Choroid plexus epithelial cell (primary cell): ENCODE results near the gene LRRC8C.

Source experiments
- DNase-seq: peaks from one replicate; pipeline ENCODE4 v3.0.0-alpha.2; 2010; ENCODE audit warnings: low read depth
- H3K4me3 ChIP-seq: 2 replicates; pipeline ENCODE4 v1.5.1; 2011; ENCODE audit warnings: low read depth, mild to moderate bottlenecking, control low read depth, low read length, moderate library complexity
- TF ChIP-seq, protein P1 (sequence below): conservative IDR thresholded peaks from 2 replicates; pipeline ENCODE4 v1.5.1; 2011; ENCODE audit warnings: low read depth, mild to moderate bottlenecking, control low read depth, inconsistent platforms, low read length, moderate library complexity

The LRRC8C gene

DNA sequence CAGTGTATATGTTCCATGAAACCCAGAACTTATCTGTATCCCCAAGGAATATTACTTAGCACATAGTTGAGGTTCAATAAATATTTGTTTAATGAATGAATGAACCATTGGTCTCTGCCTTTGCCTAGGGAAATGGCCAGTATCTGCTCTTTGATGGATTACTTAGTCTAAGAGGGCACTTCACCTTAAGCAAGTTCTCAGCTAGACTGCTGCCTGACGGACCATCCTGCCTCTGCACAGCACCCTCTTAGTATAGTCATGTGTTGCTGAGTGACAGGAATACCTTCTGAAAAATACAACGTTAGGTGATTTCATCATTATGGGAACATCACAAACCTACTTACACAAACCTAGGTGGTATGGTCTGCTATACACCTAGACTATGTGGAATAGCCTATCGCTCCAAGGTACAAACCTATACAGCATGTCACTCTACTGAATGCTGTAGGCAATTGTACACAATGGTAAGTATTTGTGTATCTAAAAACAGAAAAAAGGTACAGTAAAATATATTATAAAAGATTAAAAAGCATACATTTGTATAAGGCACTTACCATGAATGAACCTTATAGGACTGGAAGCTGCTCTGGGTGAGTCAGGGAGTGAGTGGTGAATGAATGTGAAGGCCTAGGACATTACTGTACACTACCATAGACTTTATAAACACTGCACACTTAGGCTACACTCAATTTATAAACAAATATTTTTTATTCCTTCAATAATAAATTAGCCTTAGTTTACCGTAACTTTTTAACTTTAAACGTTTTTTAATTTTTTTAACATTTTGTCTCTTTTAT is 104.2 kb downstream of the LRRC8C start:
- DNase-seq, result no peak
- TF ChIP-seq, protein P1, sequence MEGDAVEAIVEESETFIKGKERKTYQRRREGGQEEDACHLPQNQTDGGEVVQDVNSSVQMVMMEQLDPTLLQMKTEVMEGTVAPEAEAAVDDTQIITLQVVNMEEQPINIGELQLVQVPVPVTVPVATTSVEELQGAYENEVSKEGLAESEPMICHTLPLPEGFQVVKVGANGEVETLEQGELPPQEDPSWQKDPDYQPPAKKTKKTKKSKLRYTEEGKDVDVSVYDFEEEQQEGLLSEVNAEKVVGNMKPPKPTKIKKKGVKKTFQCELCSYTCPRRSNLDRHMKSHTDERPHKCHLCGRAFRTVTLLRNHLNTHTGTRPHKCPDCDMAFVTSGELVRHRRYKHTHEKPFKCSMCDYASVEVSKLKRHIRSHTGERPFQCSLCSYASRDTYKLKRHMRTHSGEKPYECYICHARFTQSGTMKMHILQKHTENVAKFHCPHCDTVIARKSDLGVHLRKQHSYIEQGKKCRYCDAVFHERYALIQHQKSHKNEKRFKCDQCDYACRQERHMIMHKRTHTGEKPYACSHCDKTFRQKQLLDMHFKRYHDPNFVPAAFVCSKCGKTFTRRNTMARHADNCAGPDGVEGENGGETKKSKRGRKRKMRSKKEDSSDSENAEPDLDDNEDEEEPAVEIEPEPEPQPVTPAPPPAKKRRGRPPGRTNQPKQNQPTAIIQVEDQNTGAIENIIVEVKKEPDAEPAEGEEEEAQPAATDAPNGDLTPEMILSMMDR, result no peak
- no peak overlapping the region for H3K4me3 ChIP-seq

DNA sequence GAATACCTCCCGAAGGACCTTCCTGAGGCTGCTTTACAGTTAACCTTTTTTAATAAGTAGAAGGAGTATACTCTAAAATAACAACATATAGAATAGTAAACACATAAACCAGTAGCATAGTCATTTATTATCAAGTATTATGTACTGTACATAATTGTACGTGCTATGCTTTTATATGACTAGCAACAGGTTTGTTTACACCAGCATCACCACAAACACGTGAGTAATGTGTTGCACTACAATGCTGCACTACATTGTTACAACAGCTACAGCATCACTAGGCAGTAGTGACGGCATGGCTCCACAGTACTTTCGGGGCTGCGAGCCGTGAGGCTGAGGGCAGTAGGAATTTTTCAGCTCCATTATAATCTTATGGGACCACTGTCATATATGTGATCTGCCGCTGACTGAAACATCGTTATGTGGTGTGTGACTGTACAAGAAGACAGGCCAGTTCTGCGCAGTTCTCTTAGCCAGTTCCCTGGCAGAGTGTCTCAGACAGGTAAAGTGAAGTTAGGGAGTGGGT is 105.1 kb downstream of the LRRC8C start:
- H3K4me3 ChIP-seq, result no peak overlapping the region
- TF ChIP-seq, protein P1, result no peak
- no peak for DNase-seq

DNA sequence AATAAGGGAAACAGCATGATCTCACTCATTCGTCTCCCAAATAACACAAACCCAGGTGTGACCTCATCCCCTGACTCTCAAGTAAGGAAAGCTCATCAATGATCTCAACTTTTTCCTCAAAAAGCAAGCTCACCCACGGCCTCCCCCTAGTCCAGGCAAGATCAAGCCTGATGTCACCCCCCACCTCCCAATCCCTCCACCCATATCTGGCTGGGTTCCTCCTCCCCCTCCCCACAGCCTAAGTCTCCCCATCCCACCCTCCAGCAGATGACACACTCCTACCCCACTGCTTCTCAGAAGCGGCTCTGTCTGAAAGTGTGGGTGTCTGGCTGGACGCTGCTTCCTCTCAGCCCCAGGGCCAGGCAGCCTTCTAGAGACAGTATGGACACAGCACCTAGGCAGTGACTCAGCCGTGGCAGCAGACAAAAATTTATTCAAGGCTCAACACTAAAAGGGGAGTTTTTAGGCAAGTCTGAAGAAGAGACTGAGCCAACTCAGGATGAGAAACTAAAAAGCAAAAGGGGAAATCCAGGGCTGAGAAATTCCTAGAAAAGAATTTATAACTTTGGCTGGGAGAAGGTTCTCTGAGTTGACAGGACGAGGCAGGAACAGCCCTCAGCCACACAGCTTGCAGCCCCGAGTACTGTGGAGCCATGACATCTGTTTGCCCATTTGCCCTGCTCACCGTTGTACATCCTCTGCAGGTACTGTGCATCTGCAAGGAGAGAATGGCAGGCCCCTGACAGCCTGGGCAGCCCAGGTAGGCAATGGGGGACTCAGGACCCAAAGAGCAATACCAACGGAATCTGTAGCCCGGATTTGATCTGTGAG is 106.3 kb downstream of the LRRC8C start:
- DNase-seq, result peak; percentile 65
- TF ChIP-seq, protein P1, result no peak
- H3K4me3 ChIP-seq, result no peak overlapping the region

DNA sequence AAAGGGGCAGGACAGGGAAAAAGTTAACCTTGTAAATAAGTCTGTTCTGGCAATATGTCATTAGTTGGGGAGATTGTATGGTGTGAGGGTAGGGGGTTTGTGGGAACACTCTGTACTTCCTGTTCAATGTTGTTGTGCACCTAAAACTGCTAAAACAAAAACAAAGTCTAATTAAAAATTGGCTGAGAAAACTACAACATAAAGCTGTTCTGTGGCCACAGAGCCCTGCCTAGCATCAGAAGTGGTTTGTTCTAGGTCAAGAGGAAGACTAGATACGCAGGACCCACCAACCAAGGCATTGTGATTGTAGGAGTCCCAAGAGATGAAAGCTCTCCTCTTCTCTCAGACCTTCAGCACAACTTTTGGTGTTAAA is 106.9 kb downstream of the LRRC8C start:
- H3K4me3 ChIP-seq, result no peak overlapping the region
- DNase-seq, result no peak
- TF ChIP-seq, protein P1, result no peak

DNA sequence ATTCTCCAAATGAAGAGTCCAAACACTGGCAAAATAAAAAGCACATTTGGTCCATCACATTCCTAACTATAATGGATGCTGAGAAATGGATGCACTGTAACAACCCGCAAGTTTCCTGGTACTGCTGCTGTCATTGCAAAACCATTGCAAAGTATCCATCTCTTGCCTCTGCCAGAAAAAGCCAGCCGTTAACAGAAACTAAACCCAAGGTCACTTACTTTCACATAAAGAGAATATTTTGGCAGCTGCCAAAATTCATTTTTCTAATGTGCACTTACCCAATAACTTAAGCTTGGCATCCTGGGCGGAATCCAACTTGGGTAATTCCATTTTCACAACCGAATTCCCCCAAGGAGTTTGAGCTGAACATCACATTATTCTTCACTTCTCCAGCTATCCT is 110.9 kb downstream of the LRRC8C start:
- H3K4me3 ChIP-seq, result no peak overlapping the region
- DNase-seq, result no peak
- TF ChIP-seq, protein P1, result no peak

DNA sequence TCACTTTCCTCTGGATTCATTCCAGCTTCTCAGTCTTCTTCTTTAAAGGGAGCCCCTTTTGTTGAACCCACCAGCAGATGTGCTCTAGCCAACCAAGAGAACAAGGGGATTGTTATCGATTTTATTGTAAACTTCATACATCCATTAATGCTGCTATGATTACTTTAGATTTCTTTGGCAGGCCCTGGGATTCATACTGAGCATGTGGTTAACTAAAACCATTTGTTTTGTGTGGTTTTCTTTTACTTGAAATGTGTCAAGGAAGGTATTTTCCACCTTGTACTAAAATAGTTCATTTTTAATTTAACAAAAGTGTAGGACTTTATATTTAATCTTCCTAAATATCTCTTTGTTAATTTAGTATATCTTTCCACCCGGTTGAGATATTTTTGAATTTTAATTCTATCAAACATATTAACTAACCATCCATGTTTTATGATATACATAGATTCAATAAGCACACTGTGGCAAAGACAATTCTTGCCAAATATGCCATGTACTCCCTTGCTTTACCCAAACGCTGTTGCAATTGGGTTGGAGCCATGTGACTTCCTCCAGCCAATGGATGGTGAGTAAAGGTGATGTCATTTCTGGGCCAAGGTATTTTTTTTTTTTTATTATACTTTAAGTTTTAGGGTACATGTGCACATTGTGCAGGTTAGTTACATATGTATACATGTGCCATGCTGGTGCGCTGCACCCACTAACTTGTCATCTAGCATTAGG is 113.7 kb downstream of the LRRC8C start:
- DNase-seq, result no peak
- TF ChIP-seq, protein P1, result no peak
- no peak overlapping the region for H3K4me3 ChIP-seq
